ENCODE measurements around the gene RRAGB. TPM values are rescaled to one million over a fixed set of nuclear protein-coding genes. Genes with fewer than 3 reads are reported as not detected.
"Not testable (repeated sequence)": the region's sequence is repeated elsewhere in the genome, so short reads cannot be mapped to it uniquely, and the experiment has no call there.

The RRAGB gene, protein sequence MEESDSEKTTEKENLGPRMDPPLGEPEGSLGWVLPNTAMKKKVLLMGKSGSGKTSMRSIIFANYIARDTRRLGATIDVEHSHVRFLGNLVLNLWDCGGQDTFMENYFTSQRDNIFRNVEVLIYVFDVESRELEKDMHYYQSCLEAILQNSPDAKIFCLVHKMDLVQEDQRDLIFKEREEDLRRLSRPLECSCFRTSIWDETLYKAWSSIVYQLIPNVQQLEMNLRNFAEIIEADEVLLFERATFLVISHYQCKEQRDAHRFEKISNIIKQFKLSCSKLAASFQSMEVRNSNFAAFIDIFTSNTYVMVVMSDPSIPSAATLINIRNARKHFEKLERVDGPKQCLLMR
- total RNA-seq = 10 to 100 TPM; 11.6 to 20.9 (median 12.1) TPM

DNA sequence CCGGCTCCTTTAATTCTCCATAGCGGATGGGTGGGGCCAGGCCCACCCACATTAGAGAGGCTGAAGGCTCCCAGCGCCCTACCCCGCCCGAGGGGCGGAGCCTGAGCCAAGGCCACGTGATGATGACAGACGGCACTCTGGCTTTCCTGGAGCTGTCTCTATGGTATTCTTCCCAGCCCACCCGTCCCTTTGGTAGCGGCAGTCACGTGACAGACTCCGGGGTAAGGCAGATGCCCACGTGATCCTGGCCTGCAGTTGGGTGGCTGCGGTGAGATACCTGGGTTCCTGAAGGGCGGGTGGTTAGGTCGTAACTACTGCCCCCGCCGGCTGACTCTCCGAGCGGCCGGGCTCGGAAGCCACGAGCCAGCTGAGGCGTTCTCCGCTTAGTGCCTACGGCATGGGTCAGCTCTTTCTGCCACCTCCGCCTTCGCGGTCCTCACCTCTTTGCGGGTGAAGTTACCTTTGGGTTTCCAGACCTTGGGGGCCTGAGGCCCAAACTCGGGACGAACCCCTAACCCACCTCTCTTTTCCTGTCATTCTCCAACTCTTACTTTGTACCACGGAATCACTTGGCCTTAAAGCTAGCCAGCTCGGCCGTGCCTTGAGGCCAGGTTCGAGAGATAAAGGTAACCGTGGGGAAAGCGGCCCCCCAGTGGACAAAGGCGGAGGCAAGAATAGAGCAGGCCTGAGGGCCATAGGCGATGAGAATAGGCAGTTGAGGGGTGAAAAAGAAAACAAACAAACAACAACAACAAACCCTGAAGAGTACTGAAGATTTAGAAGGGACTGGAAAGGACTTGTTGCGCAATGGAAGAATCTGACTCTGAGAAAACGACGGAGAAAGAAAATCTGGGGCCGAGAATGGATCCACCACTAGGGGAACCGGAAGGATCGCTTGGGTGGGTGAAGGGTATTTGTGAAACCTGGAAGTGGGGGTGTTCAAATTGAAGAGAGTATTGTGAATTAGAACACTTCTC, at the start of gene RRAGB:
Gene RRAGB (plus strand): TSS at position 229 of the 977 bp plus-strand sequence. CDS start 579 bp downstream, at position 808.
- WGBS, 2 donors = 0 to 30% methylated on average over 19 to 39 of the region's 46 CpGs
- peak; percentile 94 to 98 for DNase-seq (ENCODE audit: low spot score in 2 of 2)
- peak within 1 kb of the TSS; percentile 55 for H3K4me3 ChIP-seq (ENCODE audit: low read depth, poor library complexity, severe bottlenecking)
- TF ChIP-seq, protein P1, sequence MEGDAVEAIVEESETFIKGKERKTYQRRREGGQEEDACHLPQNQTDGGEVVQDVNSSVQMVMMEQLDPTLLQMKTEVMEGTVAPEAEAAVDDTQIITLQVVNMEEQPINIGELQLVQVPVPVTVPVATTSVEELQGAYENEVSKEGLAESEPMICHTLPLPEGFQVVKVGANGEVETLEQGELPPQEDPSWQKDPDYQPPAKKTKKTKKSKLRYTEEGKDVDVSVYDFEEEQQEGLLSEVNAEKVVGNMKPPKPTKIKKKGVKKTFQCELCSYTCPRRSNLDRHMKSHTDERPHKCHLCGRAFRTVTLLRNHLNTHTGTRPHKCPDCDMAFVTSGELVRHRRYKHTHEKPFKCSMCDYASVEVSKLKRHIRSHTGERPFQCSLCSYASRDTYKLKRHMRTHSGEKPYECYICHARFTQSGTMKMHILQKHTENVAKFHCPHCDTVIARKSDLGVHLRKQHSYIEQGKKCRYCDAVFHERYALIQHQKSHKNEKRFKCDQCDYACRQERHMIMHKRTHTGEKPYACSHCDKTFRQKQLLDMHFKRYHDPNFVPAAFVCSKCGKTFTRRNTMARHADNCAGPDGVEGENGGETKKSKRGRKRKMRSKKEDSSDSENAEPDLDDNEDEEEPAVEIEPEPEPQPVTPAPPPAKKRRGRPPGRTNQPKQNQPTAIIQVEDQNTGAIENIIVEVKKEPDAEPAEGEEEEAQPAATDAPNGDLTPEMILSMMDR (IDR thresholded peaks at IDR 0.05) = no peak
- TF ChIP-seq POLR2A (IDR thresholded peaks at IDR 0.05) = no peak
- intact Hi-C loops (cut with DNase I; ENCODE audit: low total_unique reads) = no loop called here

DNA sequence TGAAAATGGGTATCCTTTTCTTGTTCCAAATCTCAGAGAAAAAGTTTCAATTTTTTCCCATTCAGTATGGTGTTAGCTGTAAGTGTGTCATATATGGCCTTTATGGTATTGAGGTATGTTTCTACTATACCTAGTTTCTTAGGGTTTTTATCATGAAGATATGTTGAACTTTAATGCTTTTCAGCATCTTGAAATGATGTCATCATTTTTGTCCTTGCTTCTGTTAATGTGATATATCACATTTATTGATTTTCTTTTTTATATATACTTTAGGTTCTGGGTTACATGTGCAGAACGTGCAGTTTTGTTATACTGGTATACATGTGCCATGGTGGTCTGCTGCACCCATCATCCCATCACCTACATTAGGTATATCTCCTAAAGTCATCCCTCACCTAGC, 49.5 kb upstream of the RRAGB start:
- no peak overlapping the region for H3K4me3 ChIP-seq (ENCODE audit: low read depth, poor library complexity, severe bottlenecking)
- TF ChIP-seq, protein P1 (IDR thresholded peaks at IDR 0.05) = no peak
- TF ChIP-seq POLR2A (IDR thresholded peaks at IDR 0.05) = no peak
- no peak for DNase-seq (ENCODE audit: low spot score in 2 of 2)
- 32 to 40% methylated on average over 1 of the region's 1 CpG for WGBS, 2 donors
- intact Hi-C loops (cut with DNase I; ENCODE audit: low total_unique reads) = no loop called here

DNA sequence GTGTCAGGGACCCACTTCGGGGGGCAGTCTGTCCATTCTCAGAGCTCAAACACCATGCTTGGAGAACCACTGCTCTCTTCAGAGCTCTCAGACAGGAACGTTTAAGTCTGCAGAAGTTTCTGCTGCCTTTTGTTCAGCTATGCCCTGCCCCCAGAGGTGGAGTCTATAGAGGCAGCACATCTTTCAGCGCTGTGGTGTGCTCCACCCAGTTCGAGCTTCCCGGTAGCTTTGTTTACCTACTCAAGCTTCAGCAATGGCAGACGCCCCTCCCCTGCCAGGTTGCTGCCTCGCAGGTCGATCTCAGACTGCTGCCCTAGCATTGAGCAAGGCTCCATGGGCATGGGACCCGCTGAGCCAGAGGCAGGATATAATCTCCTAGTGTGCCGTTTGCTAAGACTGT, 29.0 kb upstream of the RRAGB start:
- H3K4me3 ChIP-seq (ENCODE audit: low read depth, poor library complexity, severe bottlenecking); intact Hi-C loops (cut with DNase I; ENCODE audit: low total_unique reads); DNase-seq (ENCODE audit: low spot score in 2 of 2): not testable (repeated sequence)
- WGBS, 2 donors = 78% methylated on average over 10 of the region's 10 CpGs; no CpG with 5 or more reads in 1 of the 2 donors

DNA sequence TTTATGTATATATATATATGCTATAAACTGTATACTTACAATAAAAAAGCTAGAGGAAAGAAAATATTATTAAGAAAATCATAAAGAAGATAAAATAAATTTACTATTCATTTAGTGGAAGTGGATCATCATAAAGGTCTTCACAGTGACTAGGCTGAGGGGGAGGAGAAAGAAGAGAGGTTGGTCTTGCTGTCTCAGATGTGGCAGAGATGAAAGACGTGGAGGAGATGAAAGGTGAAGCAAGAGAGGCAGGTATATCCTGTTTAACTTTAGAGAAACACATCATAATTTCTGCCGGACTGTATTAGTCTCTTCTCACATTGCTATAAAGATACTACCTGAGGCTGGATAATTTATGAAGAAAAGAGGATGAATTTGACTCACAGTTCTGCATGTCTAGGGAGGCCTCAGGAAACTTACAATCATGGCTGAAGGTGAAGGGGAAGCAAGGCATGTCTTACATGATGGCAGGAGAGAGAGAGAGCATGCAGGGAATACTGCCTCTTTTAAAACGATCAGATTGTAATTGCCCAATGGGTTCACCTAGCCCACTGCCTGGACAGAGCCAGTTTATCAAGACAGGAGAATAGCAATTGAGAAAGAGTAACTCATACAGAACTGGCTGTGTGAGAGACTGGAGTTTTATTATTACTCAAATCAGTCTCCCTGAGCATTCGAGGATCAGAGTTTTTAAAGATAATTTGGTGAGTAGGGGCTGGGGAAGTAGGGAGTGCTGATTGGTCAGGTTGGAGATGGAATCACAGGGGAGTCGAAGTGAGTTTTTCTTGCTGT, 22.1 kb upstream of the RRAGB start:
- H3K4me3 ChIP-seq (ENCODE audit: low read depth, poor library complexity, severe bottlenecking) = no peak overlapping the region
- TF ChIP-seq, protein P1 (IDR thresholded peaks at IDR 0.05) = no peak
- TF ChIP-seq POLR2A (IDR thresholded peaks at IDR 0.05) = no peak
- intact Hi-C loops (cut with DNase I; ENCODE audit: low total_unique reads) = no loop called here
- WGBS, 2 donors = 54 to 63% methylated on average over 5 of the region's 5 CpGs
- DNase-seq (ENCODE audit: low spot score in 2 of 2) = no peak

DNA sequence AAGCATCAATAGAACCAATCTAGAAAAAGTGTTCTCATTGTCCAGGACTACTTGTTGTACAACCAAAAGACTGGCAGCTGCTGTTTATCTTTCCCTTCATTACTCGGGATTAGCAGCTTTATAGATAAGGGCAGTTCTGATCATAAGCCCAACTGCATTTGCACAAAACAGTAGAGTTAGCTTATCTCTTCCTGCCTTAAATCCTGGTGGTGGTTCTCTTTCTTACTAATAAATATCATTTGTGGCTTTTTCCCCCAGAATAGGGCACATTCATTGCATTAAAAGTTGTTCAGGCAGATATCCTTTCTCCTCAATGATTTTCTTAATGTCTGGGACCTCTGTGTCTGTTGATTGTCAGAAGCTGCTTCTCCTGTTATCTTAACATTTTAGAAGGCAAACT, 20.2 kb upstream of the RRAGB start:
- no peak overlapping the region for H3K4me3 ChIP-seq (ENCODE audit: low read depth, poor library complexity, severe bottlenecking)
- intact Hi-C loops (cut with DNase I; ENCODE audit: low total_unique reads) = no loop called here
- WGBS, 2 donors = 67 to 85% methylated on average over 1 of the region's 1 CpG
- TF ChIP-seq POLR2A (IDR thresholded peaks at IDR 0.05) = no peak
- TF ChIP-seq, protein P1 (IDR thresholded peaks at IDR 0.05) = no peak
- DNase-seq (ENCODE audit: low spot score in 2 of 2) = no peak

All from lower leg skin (tissue), 4 donors.